ENCODE measurements around the gene PXDN. TPM values are rescaled to one million over a fixed set of nuclear protein-coding genes. Genes with fewer than 3 reads are reported as not detected.

The PXDN gene
- total and polyA plus RNA-seq, 9 of the 15 experiments (the other 6 are each of a cell fraction or from before 2014, with no cell fraction given), result 0.49 TPM; not detected in 8

- TF ChIP-seq ZNF445 (CRISPR knock-in tag; IDR thresholded peaks at IDR 0.05; ENCODE audit: low read depth) (no peak), ZBED1 (IDR thresholded peaks at IDR 0.05) (no peak)
Measured at GRCh38 chr2:1742301-1742680, 2.0 kb downstream of the PXDN start (continued).

GRCh38 chr2:1741851-1742250, 2.5 kb downstream of the PXDN start:
- Histone ChIP-seq H3K27ac (ENCODE audit: extremely low read depth, low read depth, low read length) (no peak overlapping the region), H3K4me3 (no peak overlapping the region), H4K20me1 (replicated peaks; ENCODE audit: control insufficient read depth, insufficient read depth, low read length) (no peaks in the 10 kb centered on the region), H3K4me2 (ENCODE audit: insufficient read depth, low read length) (no peak overlapping the region), H3K79me2 (ENCODE audit: control insufficient read depth, insufficient read depth, low read length) (no peaks in the 10 kb centered on the region), H3K9me1 (ENCODE audit: control insufficient read depth, insufficient read depth, low read length) (no peaks in the 10 kb centered on the region), H3K9ac (ENCODE audit: insufficient read depth in 1 of 2, low read depth in 2 of 2, low read length in 2 of 2) (no peak overlapping the region), H3K36me3 (ENCODE audit: control insufficient read depth, insufficient read depth, low read length) (no peaks in the 10 kb centered on the region), H2AFZ (ENCODE audit: low read depth, low read length) (no peak overlapping the region), H3K4me1 (replicated peaks in 1 of 2; ENCODE audit: control insufficient read depth in 2 of 2, insufficient read depth in 2 of 2, low read length in 2 of 2) (no peaks in the 10 kb centered on the region), H3K9me3 (replicated peaks; ENCODE audit: control insufficient read depth, insufficient read depth, low read depth, low read length) (no peaks in the 10 kb centered on the region), H3K27me3 (ENCODE audit: control insufficient read depth in 2 of 2, insufficient read depth in 2 of 2, low read length in 2 of 2) (peaks cover 0 to 15% of the 10 kb centered on the region in 2 experiments; a peak in 2 of 5 replicates)
- POLR2A ChIA-PET, result no interaction called here
- BruUV-seq (replicated peaks), result no TSS peak
- DNase-seq (ENCODE audit: extremely low read depth in 1 of 4, low spot score in 3 of 4) (no peak), FAIRE-seq (no peak), ATAC-seq (no peak)
- in situ Hi-C loops (cut with MboI) (no loop called here), intact Hi-C loops (cut with micrococcal nuclease) (no loop called here)
- CTCF ChIA-PET (ENCODE audit: low intra/inter-chr PET ratio), result no interaction called here
- TF ChIP-seq MBD2 (IDR thresholded peaks at IDR 0.05; ENCODE audit: borderline replicate concordance, low read depth) (no peak), ZNF384 (IDR thresholded peaks at IDR 0.05; ENCODE audit: low read depth, low read length) (no peak), SP2 (IDR thresholded peaks at IDR 0.05; ENCODE audit: extremely low read depth, low read depth, low read length, poor library complexity, severe bottlenecking) (no peak), CLOCK (CRISPR knock-in tag; IDR thresholded peaks at IDR 0.05; ENCODE audit: borderline replicate concordance) (no peak), KLF13 (tag; IDR thresholded peaks at IDR 0.05; ENCODE audit: borderline replicate concordance, low read depth) (no peak), POLR2G (IDR thresholded peaks at IDR 0.05; ENCODE audit: low read depth, low read length) (no peak), KLF10 (CRISPR knock-in tag; IDR thresholded peaks at IDR 0.05) (no peak), TCF3 (CRISPR knock-in tag; IDR thresholded peaks at IDR 0.05) (no peak), ZNF589 (CRISPR knock-in tag; IDR thresholded peaks at IDR 0.05; ENCODE audit: low read depth) (no peak), TSC22D4 (tag; IDR thresholded peaks at IDR 0.05) (no peak)
- WGBS (ENCODE audit: insufficient coverage, low coverage, missing lambda C conversion rate), result 2% methylated on average over 13 of the region's 14 CpGs

All from K562 (cell line).